Activated naive CD8-positive, alpha-beta T cell treated with anti-CD3 and anti-CD28 coated beads, Interleukin-2, amount 50 U/mL, for 24 hours (primary cell): ENCODE results near the gene NPEPPS.

Source experiments
- ATAC-seq: fragments of 150-1000 bp; cut with Tn5 transposase; one replicate; pipeline ENCODE4 v1.10.0; 2021
- DNase-seq: peaks from one replicate; pipeline ENCODE4 v3.0.0; 2021
- H3K27ac Mint-ChIP-seq: one replicate; pipeline ENCODE4 v1.8.0; 2021; ENCODE audit warnings: mild to moderate bottlenecking, mixed read lengths
- H3K27me3 Mint-ChIP-seq: one replicate; pipeline ENCODE4 v1.8.0; 2021; ENCODE audit warnings: mixed read lengths
- H3K36me3 Mint-ChIP-seq: one replicate; pipeline ENCODE4 v1.8.0; 2021; ENCODE audit warnings: low read depth, mixed read lengths
- H3K4me1 Mint-ChIP-seq: one replicate; pipeline ENCODE4 v1.8.0; 2021; ENCODE audit warnings: mixed read lengths
- H3K4me3 Mint-ChIP-seq: one replicate; pipeline ENCODE4 v1.8.0; 2021; ENCODE audit warnings: mild to moderate bottlenecking, moderate library complexity, mixed read lengths
- H3K9me3 Mint-ChIP-seq: one replicate; pipeline ENCODE4 v1.8.0; 2021; ENCODE audit warnings: mixed read lengths

The NPEPPS gene

DNA sequence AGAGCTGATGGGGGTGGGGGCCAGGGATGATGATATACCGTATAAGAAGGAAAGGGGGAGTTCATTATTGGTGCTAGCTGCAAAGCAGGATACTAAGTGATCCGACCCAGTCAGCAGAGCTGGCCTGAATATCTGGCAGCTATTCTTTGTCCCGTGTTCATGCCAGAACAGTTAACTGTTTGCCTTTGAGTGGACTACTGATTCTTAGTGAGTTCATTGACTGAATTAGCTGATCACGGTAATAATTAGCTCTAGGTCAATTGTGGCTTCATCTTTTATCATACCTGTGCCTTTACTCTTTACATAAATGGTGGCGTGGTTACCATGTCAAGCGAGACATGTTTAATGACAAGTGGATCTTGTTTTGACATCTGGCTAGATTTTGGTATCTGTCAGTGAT lies 124.1 kb downstream of the NPEPPS start:
- Mint-ChIP-seq H3K9me3 (no peaks in the 10 kb centered on the region), H3K36me3 (peaks cover 81% of the 10 kb centered on the region), H3K4me1 (peaks cover 82% of the 10 kb centered on the region), H3K27me3 (no peaks in the 10 kb centered on the region), H3K27ac (peak overlapping the region; percentile 63), H3K4me3 (peak overlapping the region; percentile 98)
- ATAC-seq: no peak
- no peak for DNase-seq

DNA sequence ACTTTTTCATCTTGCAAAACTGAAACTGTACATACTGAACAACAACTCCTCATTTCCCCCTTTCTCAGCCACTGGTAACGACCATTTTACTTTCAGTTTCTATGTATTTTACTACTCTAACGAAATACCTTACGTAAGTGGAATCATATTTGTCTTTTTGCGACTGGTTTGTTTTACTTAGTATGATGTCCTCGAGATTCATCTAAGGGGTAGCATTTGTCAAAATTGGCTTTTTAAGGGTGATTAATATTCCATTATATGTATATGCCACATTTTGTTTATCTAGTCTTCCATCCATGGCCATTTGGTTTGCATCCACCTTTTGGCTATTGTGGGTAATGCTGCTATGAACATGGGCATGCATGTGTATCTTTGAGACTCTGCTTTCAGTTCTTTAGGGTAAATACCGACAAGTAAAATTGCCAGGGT lies 129.2 kb downstream of the NPEPPS start:
- DNase-seq (no peak), ATAC-seq (peak; percentile 57)
- Mint-ChIP-seq H3K9me3 (no peaks in the 10 kb centered on the region), H3K4me3 (peak overlapping the region; percentile 64), H3K27ac (peak overlapping the region; percentile 76), H3K36me3 (peaks cover 77% of the 10 kb centered on the region), H3K27me3 (no peaks in the 10 kb centered on the region), H3K4me1 (peaks cover 65% of the 10 kb centered on the region)

DNA sequence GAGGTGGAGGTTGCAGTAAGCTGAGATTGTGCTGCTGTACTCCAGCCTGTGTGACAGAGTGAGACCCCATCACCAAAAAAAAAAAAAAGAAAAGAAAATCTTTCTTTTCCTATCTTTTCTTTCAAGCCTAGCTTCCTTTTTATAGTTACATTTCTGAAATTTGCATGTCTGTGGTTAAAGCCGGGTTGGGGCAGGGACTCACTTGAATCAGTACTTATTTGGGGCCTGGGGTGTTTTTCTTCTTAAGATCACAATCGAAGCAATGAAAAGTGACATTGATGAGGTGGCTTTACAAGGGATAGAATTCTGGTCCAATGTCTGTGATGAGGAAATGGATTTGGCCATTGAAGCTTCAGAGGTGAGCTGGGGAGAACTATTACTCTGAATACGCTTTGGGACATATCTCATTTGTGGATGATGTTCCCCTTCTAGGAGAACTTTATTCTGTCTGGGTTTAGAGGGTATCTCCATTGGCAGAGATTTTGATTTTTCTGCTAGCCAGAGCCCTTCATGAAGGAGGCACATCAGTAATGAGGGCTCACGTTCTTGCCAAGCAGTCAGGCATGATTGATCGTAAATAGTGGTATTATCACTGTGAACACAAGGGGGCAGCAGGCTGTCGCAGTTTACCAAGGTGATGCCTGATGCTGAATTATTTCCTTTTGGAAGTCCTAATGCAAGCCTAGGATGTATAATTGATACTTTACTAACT lies 133.2 kb downstream of the NPEPPS start:
- peak overlapping the region; percentile 35 for H3K27ac Mint-ChIP-seq
- DNase-seq: peak; percentile 56
- H3K27me3 Mint-ChIP-seq: no peaks in the 10 kb centered on the region
- H3K36me3 Mint-ChIP-seq: peaks cover 78% of the 10 kb centered on the region
- H3K9me3 Mint-ChIP-seq: no peaks in the 10 kb centered on the region
- H3K4me3 Mint-ChIP-seq: peak overlapping the region; percentile 28
- ATAC-seq: peak; percentile 55
- peaks cover 44% of the 10 kb centered on the region for H3K4me1 Mint-ChIP-seq

DNA sequence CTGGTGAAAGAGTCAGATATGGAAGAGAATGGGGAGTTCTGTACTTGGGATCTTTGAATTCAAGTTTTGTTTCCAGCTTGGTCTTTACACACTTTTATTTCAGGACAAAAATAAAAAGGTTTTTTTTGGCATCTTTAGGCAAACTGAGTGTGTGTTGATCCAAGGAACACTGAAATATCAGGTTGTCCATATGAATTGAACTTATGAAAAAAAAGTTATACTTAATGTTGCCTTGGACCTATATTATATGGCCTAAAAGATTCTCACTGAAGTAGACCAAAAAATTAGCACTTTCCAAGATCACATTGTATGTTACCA lies 133.7 kb downstream of the NPEPPS start:
- H3K27me3 Mint-ChIP-seq: no peaks in the 10 kb centered on the region
- peak overlapping the region; percentile 35 for H3K27ac Mint-ChIP-seq
- ATAC-seq (no peak), DNase-seq (no peak)
- H3K36me3 Mint-ChIP-seq: peaks cover 80% of the 10 kb centered on the region
- peaks cover 42% of the 10 kb centered on the region for H3K4me1 Mint-ChIP-seq
- no peak overlapping the region for H3K4me3 Mint-ChIP-seq
- no peaks in the 10 kb centered on the region for H3K9me3 Mint-ChIP-seq

DNA sequence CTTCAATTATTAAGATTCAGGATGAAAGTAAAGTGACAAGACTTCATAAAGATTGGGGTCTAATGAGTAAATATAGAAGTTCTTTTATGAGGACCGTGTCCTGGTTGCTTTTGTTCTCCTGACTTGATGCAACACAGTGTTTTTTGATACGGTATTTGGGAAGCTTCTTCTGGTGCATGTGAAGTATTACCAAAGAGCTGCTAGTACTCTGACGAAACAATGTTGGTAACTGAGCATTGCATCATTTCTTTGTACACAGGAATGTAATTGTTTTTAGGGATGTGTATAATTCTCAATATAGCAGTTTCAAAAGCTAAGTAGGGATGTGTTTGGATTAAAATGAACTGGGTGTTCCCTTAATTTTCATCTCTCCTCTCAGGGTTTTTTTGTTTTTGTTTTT lies 134.7 kb downstream of the NPEPPS start:
- DNase-seq (no peak), ATAC-seq (no peak)
- H3K27me3 Mint-ChIP-seq: no peaks in the 10 kb centered on the region
- no peak overlapping the region for H3K4me3 Mint-ChIP-seq
- no peak overlapping the region for H3K27ac Mint-ChIP-seq
- no peaks in the 10 kb centered on the region for H3K9me3 Mint-ChIP-seq
- peaks cover 83% of the 10 kb centered on the region for H3K36me3 Mint-ChIP-seq
- peaks cover 36% of the 10 kb centered on the region for H3K4me1 Mint-ChIP-seq

DNA sequence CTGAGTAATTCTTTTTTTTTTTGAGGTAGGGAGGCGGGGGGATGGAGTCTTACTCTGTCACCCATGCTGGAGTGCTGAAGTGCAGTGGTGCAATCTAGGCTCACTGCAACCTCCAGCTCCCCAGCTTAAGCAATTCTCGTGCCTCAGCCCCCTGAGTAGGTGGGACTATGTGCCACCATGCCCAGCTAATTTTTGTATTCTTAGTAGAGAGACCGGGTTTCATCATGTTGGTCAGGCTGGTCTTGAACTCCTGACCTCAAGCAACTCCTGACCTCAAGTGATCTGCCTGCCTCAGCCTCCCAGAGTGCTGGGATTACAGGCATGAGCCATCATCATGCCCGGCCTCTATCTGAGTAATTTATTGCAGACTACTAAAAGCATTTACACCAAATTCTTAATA lies 138.2 kb downstream of the NPEPPS start:
- Mint-ChIP-seq H3K27ac (no peak overlapping the region), H3K4me1 (peaks cover 26% of the 10 kb centered on the region), H3K36me3 (peaks cover 91% of the 10 kb centered on the region), H3K9me3 (no peaks in the 10 kb centered on the region), H3K4me3 (no peak overlapping the region), H3K27me3 (no peaks in the 10 kb centered on the region)
- no peak for DNase-seq
- no peak for ATAC-seq

DNA sequence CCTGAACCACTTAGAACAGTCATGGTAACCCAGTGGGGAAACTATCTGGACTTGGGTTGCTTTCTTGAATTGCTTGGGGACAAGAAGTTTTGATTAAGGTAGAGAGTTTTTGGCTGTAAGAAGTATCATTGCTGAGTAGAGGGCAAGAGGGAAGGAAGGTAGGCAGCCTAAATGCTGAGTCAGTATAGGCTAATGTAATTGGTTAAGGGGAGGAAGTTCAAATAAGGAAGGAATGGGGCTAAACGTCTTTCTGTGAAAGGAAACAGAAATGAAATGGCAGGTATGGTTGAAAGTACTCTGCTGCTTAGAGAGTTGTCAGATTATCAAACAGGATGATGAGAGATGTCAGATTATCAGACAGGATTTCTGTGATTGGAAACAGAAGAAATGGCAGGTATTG lies 139.2 kb downstream of the NPEPPS start:
- DNase-seq: no peak
- peaks cover 24% of the 10 kb centered on the region for H3K4me1 Mint-ChIP-seq
- H3K27ac Mint-ChIP-seq: peak overlapping the region; percentile 71
- H3K9me3 Mint-ChIP-seq: no peaks in the 10 kb centered on the region
- no peak for ATAC-seq
- no peaks in the 10 kb centered on the region for H3K27me3 Mint-ChIP-seq
- H3K4me3 Mint-ChIP-seq: no peak overlapping the region
- peaks cover 91% of the 10 kb centered on the region for H3K36me3 Mint-ChIP-seq
